Measurements from ENCODE around the gene ZSCAN20. TPM values are rescaled to one million over a fixed set of nuclear protein-coding genes. Genes with fewer than 3 reads are reported as not detected.
"Not testable (repeated sequence)": the region's sequence is repeated elsewhere in the genome, so short reads cannot be mapped to it uniquely, and the experiment has no call there.

The ZSCAN20 gene
- total and polyA plus RNA-seq, 5 donors from 2014 or later, result 0.17 to 0.94 (median 0.35) TPM; not detected in 2

DNA sequence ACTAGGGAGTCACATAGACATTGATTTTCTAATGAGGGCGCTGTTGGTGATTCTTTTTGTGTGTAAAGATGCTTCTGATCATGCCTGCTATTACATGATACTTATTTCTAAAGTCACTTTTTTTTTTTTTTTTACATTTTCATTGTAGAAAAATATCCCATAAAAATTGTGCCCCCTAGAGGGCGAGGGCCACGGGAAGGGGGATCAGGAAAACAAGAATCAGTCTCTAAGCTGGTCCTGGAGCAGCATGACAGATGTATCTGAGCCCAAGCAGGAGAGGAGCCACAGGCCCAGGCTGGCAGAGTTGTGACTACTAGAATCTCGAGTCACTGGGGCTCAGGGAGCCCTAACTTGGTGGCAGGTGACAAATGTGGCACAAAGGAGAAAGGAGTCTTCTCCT lies 28.1 kb downstream of the ZSCAN20 start:
- Histone ChIP-seq H3K36me3 (ENCODE audit: control insufficient read depth, insufficient read depth, low read length) (no peaks in the 10 kb centered on the region), H3K4me3 (ENCODE audit: low read depth, low read length) (no peak overlapping the region), H3K27ac (ENCODE audit: insufficient read depth, low read length, poor library complexity, severe bottlenecking) (no peak overlapping the region), H3K4me1 (ENCODE audit: control insufficient read depth, insufficient read depth, low read length, poor library complexity, severe bottlenecking) (no peaks in the 10 kb centered on the region), H3K27me3 (ENCODE audit: control insufficient read depth, insufficient read depth, low read length) (no peaks in the 10 kb centered on the region), H3K9me3 (ENCODE audit: control insufficient read depth in 2 of 2, low read length in 2 of 2) (peaks cover 17 to 19% of the 10 kb centered on the region in 2 experiments)
- peaks cover 0 to 27% (median 14%) of the 10 kb centered on the region in 7 donors for H3K9me3 Mint-ChIP-seq
- H3K27me3 Mint-ChIP-seq, result no peaks in the 10 kb centered on the region
- DNase-seq (no peak), ATAC-seq (ENCODE audit: low read depth in 2 of 2) (no peak)
- H3K36me3 Mint-ChIP-seq, result no peaks in the 10 kb centered on the region
- no peak overlapping the region for H3K4me3 Mint-ChIP-seq
- H3K27ac Mint-ChIP-seq, result no peak overlapping the region
- no peaks in the 10 kb centered on the region for H3K4me1 Mint-ChIP-seq

DNA sequence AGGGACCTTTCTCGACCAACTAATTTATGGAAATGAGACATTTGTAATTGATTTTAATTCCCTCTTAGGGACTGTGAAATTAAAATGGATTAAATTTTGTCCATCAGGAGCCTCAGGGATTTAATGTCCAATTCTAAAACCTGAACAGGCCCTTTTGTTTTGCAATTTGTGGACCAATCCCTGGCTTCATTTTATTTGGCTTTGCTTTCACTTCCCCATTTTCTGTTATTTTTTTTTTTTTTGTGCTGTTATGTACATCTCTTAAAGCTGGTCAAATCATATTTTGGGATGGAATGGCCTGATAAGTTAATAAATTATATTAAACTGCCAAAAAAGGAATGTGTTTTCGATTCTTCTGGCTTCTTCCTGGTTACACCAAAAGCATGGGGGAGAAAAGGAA lies 28.9 kb downstream of the ZSCAN20 start:
- no peak overlapping the region for H3K4me3 ChIP-seq (ENCODE audit: low read depth, low read length)
- H3K4me3 Mint-ChIP-seq, result no peak overlapping the region
- no peaks in the 10 kb centered on the region for H3K4me1 Mint-ChIP-seq
- H3K36me3 ChIP-seq (ENCODE audit: control insufficient read depth, insufficient read depth, low read length), result no peaks in the 10 kb centered on the region
- peaks cover 10 to 12% of the 10 kb centered on the region in 2 experiments for H3K9me3 ChIP-seq (ENCODE audit: control insufficient read depth in 2 of 2, low read length in 2 of 2)
- H3K9me3 Mint-ChIP-seq, result peaks cover under 1 to 19% (median 12%) of the 10 kb centered on the region in 7 donors
- DNase-seq (no peak), ATAC-seq (ENCODE audit: low read depth in 2 of 2) (no peak)
- no peaks in the 10 kb centered on the region for H3K27me3 ChIP-seq (ENCODE audit: control insufficient read depth, insufficient read depth, low read length)
- no peaks in the 10 kb centered on the region for H3K4me1 ChIP-seq (ENCODE audit: control insufficient read depth, insufficient read depth, low read length, poor library complexity, severe bottlenecking)
- no peak overlapping the region for H3K27ac ChIP-seq (ENCODE audit: insufficient read depth, low read length, poor library complexity, severe bottlenecking)
- H3K36me3 Mint-ChIP-seq, result no peaks in the 10 kb centered on the region
- H3K27me3 Mint-ChIP-seq, result no peaks in the 10 kb centered on the region
- H3K27ac Mint-ChIP-seq, result no peak overlapping the region

DNA sequence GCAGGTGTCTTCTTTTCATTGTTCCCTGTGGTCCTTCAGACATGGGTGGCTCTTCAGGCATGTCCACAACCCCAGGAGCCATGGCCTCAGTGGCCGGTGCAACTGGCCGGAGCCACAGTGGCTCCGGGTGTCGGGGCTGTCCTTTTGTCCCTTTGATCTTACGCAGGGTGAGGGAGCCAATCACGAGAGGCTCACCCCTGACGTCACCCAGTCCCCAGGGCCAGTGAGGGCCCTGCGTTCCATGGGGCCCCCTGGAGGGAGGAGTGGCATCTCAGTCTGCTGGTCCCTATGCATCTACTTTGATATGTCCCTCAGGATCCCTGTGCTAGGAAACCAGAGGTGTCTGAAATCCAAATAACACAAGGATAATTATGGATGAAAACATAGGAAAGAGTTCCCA lies 29.3 kb downstream of the ZSCAN20 start:
- H3K27me3 Mint-ChIP-seq, result no peaks in the 10 kb centered on the region
- Histone ChIP-seq H3K27ac (ENCODE audit: insufficient read depth, low read length, poor library complexity, severe bottlenecking) (no peak overlapping the region), H3K4me1 (ENCODE audit: control insufficient read depth, insufficient read depth, low read length, poor library complexity, severe bottlenecking) (no peaks in the 10 kb centered on the region), H3K4me3 (ENCODE audit: low read depth, low read length) (no peak overlapping the region), H3K9me3 (ENCODE audit: control insufficient read depth in 2 of 2, low read length in 2 of 2) (peaks cover 5 to 8% of the 10 kb centered on the region in 2 experiments), H3K27me3 (ENCODE audit: control insufficient read depth, insufficient read depth, low read length) (no peaks in the 10 kb centered on the region), H3K36me3 (ENCODE audit: control insufficient read depth, insufficient read depth, low read length) (no peaks in the 10 kb centered on the region)
- no peak overlapping the region for H3K27ac Mint-ChIP-seq
- no peaks in the 10 kb centered on the region for H3K4me1 Mint-ChIP-seq
- no peaks in the 10 kb centered on the region for H3K36me3 Mint-ChIP-seq
- DNase-seq (no peak), ATAC-seq (ENCODE audit: low read depth in 2 of 2) (no peak)
- peaks cover 0 to 15% (median 11%) of the 10 kb centered on the region in 7 donors for H3K9me3 Mint-ChIP-seq
- H3K4me3 Mint-ChIP-seq, result no peak overlapping the region

DNA sequence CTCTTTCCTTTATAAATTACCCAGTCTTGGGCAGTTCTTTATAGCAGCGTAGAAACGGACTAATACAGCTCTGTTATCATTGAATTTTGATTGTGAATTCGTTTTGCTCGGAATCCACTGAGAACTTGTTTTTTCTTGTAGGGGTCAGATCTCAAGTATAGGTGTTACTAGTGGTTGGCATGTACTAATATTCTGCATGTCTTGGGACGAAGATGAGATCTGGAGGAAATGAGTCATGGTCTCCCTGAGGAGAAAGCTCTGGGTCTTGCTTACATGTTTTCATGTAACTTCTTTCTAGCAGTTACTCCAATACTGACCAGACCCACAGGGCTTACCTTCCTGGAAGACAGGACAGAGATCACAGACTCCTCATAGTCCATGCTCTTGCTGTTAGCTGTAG lies 30.3 kb downstream of the ZSCAN20 start:
- Histone ChIP-seq H3K36me3 (ENCODE audit: control insufficient read depth, insufficient read depth, low read length) (no peaks in the 10 kb centered on the region), H3K4me3 (ENCODE audit: low read depth, low read length) (no peak overlapping the region), H3K27me3 (ENCODE audit: control insufficient read depth, insufficient read depth, low read length) (no peaks in the 10 kb centered on the region), H3K9me3 (ENCODE audit: control insufficient read depth in 2 of 2, low read length in 2 of 2) (no peaks in the 10 kb centered on the region), H3K27ac (ENCODE audit: insufficient read depth, low read length, poor library complexity, severe bottlenecking) (no peak overlapping the region), H3K4me1 (ENCODE audit: control insufficient read depth, insufficient read depth, low read length, poor library complexity, severe bottlenecking) (no peaks in the 10 kb centered on the region)
- Mint-ChIP-seq H3K36me3 (no peaks in the 10 kb centered on the region), H3K27me3 (no peaks in the 10 kb centered on the region), H3K9me3 (peaks cover 0 to 7% (median 4%) of the 10 kb centered on the region in 7 donors), H3K4me3 (no peak overlapping the region), H3K27ac (no peak overlapping the region), H3K4me1 (no peaks in the 10 kb centered on the region)
- no peak for DNase-seq
- ATAC-seq (ENCODE audit: low read depth in 2 of 2), result no peak

DNA sequence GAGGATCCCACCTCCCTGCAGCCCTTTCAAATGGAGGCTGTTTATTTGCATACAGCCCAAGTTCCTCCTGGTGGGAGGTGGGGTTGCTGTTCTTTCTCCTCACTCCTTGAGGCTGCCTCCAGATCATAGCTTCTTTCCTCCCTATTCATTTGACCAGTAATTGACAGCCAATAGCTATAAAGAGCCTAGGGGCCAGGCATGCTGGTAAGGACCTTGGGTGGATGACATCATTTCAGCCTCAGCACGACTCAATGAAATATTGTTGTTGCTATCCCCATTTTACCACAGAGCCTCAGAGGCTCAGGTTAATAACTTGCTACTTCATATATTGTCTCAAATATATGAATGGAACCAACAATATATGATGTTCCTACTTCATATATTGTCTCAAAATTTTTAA lies 31.1 kb downstream of the ZSCAN20 start:
- Histone ChIP-seq H3K27me3 (ENCODE audit: control insufficient read depth, insufficient read depth, low read length) (no peaks in the 10 kb centered on the region), H3K27ac (ENCODE audit: insufficient read depth, low read length, poor library complexity, severe bottlenecking) (no peak overlapping the region), H3K36me3 (ENCODE audit: control insufficient read depth, insufficient read depth, low read length) (no peaks in the 10 kb centered on the region), H3K9me3 (ENCODE audit: control insufficient read depth in 2 of 2, low read length in 2 of 2) (no peaks in the 10 kb centered on the region), H3K4me3 (ENCODE audit: low read depth, low read length) (no peak overlapping the region), H3K4me1 (ENCODE audit: control insufficient read depth, insufficient read depth, low read length, poor library complexity, severe bottlenecking) (no peaks in the 10 kb centered on the region)
- no peak overlapping the region for H3K27ac Mint-ChIP-seq
- H3K36me3 Mint-ChIP-seq, result no peaks in the 10 kb centered on the region
- DNase-seq (no peak), ATAC-seq (ENCODE audit: low read depth in 2 of 2) (no peak)
- peaks cover 0 to 4% (median 2%) of the 10 kb centered on the region in 7 donors for H3K9me3 Mint-ChIP-seq
- H3K27me3 Mint-ChIP-seq, result no peaks in the 10 kb centered on the region
- H3K4me3 Mint-ChIP-seq, result no peak overlapping the region
- H3K4me1 Mint-ChIP-seq, result peaks cover 0 to 1% (median 0%) of the 10 kb centered on the region in 4 donors

DNA sequence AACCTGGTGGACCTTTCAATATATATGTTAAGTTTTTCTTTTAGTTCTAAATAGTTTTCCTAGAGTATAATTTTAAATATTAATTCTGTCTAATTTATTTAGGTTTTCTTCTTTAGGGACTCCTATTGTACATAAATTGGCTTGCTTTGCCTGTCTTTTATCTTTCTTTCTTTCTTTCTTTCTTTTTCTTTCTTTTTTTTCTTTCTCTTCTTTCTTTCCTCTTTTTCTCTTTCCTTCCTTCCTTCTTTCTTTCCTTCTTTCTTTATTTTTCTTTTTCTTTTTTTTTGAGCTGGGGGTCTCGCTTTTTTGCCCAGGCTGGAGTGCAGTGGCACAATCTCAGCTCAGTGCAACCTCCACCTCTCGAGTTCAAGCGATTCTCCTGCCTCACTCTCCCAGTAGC lies 35.2 kb downstream of the ZSCAN20 start:
- Mint-ChIP-seq H3K36me3 (no peaks in the 10 kb centered on the region), H3K27me3 (peaks cover 6% of the 10 kb centered on the region), H3K9me3 (peaks cover 0 to 4% (median 0%) of the 10 kb centered on the region in 7 donors), H3K27ac (no peak overlapping the region), H3K4me3 (no peak overlapping the region), H3K4me1 (peaks cover 0 to 1% (median 0%) of the 10 kb centered on the region in 4 donors)
- H3K27me3 ChIP-seq (ENCODE audit: control insufficient read depth, insufficient read depth, low read length), result no peaks in the 10 kb centered on the region
- ATAC-seq (ENCODE audit: low read depth in 2 of 2) (no peak), DNase-seq (no peak)
- H3K36me3 ChIP-seq (ENCODE audit: control insufficient read depth, insufficient read depth, low read length), result no peaks in the 10 kb centered on the region
- H3K27ac ChIP-seq (ENCODE audit: insufficient read depth, low read length, poor library complexity, severe bottlenecking), result no peak overlapping the region
- H3K4me1 ChIP-seq (ENCODE audit: control insufficient read depth, insufficient read depth, low read length, poor library complexity, severe bottlenecking), result no peaks in the 10 kb centered on the region
- H3K9me3 ChIP-seq (ENCODE audit: control insufficient read depth in 2 of 2, low read length in 2 of 2), result no peaks in the 10 kb centered on the region
- no peak overlapping the region for H3K4me3 ChIP-seq (ENCODE audit: low read depth, low read length)

DNA sequence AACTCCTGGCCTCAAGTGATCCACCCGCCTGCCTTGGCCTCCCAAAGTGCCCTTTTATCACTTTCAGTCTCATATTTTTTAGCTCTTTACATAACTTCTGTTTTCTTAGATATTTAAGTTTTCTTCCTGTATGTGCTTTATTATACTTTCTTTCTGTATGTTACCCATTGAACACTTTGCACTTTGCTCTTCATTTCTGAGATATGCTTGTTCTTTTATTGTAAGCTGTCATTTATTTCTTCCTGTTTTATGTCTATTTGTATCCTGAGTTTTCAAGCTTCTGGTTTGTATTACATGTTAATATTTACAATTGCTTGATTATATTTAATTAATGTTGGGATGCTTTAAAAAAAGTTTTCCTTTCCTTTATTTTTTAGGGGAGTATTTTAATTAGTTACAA lies 35.7 kb downstream of the ZSCAN20 start:
- no peak for ATAC-seq (ENCODE audit: low read depth in 2 of 2)
- Mint-ChIP-seq H3K4me1 (peaks cover 0 to 1% (median 0%) of the 10 kb centered on the region in 4 donors), H3K27ac (no peak overlapping the region), H3K36me3 (no peaks in the 10 kb centered on the region), H3K27me3 (peaks cover 6% of the 10 kb centered on the region), H3K9me3 (peaks cover 0 to 5% (median 0%) of the 10 kb centered on the region in 7 donors), H3K4me3 (no peak overlapping the region)
- Histone ChIP-seq H3K4me1 (ENCODE audit: control insufficient read depth, insufficient read depth, low read length, poor library complexity, severe bottlenecking) (no peaks in the 10 kb centered on the region), H3K36me3 (ENCODE audit: control insufficient read depth, insufficient read depth, low read length) (no peaks in the 10 kb centered on the region), H3K27me3 (ENCODE audit: control insufficient read depth, insufficient read depth, low read length) (no peaks in the 10 kb centered on the region), H3K4me3 (ENCODE audit: low read depth, low read length) (no peak overlapping the region), H3K27ac (ENCODE audit: insufficient read depth, low read length, poor library complexity, severe bottlenecking) (no peak overlapping the region), H3K9me3 (ENCODE audit: control insufficient read depth in 2 of 2, low read length in 2 of 2) (no peaks in the 10 kb centered on the region)
- DNase-seq, result no peak

DNA sequence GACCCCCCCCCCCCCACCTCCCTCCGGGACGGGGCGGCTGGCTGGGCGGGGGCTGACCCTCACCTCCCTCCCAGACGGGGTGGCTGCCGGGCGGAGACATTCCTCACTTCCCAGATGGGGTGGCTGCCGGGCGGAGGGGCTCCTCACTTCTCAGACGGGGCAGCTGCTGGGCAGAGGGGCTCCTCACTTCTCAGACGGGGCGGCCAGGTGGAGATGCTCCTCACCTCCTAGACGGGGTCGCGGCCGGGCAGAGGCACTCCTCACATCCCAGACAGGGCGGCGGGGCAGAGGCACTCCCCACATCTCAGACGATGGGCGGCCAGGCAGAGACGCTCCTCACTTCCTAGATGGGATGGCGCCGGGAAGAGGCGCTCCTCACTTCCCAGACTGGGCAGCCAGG lies 36.8 kb downstream of the ZSCAN20 start:
- not testable (repeated sequence) for H3K9me3 ChIP-seq (ENCODE audit: control insufficient read depth in 2 of 2, low read length in 2 of 2); H3K4me3 ChIP-seq (ENCODE audit: low read depth, low read length); H3K27ac ChIP-seq (ENCODE audit: insufficient read depth, low read length, poor library complexity, severe bottlenecking); H3K4me1 ChIP-seq (ENCODE audit: control insufficient read depth, insufficient read depth, low read length, poor library complexity, severe bottlenecking); H3K36me3 Mint-ChIP-seq; H3K27ac Mint-ChIP-seq; H3K36me3 ChIP-seq (ENCODE audit: control insufficient read depth, insufficient read depth, low read length); H3K4me3 Mint-ChIP-seq; H3K27me3 Mint-ChIP-seq; ATAC-seq (ENCODE audit: low read depth in 2 of 2); H3K9me3 Mint-ChIP-seq; H3K27me3 ChIP-seq (ENCODE audit: control insufficient read depth, insufficient read depth, low read length); DNase-seq; H3K4me1 Mint-ChIP-seq
